WTC11 (cell line): ENCODE measurements around the gene AOAH.
"Not testable (repeated sequence)": the region's sequence is repeated elsewhere in the genome, so short reads cannot be mapped to it uniquely, and the experiment has no call there.

ENCODE experiments used
- ARID4B ChIP-seq: sonication (generic); formaldehyde crosslinking; IDR thresholded peaks from 2 replicates; pipeline ENCODE4 v1.8.0; 2023; ENCODE audit warnings: missing genetic modification reagents, mild to moderate bottlenecking, borderline replicate concordance
- CREB1 ChIP-seq: sonication (generic); formaldehyde crosslinking; IDR thresholded peaks from 2 replicates; pipeline ENCODE4 v1.8.0; 2023; ENCODE audit warnings: mild to moderate bottlenecking, missing genetic modification reagents
- CTCF ChIP-seq: fragments of 200-600 bp; IDR thresholded peaks from 2 replicates; pipeline ENCODE4 v1.8.0; 2022; ENCODE audit warnings: antibody characterized with exemption
- JUN ChIP-seq: sonication (generic); formaldehyde crosslinking; IDR thresholded peaks from 2 replicates; pipeline ENCODE4 v1.8.0; 2023; ENCODE audit warnings: mild to moderate bottlenecking, missing genetic modification reagents
- MYBL2 ChIP-seq: sonication (generic); formaldehyde crosslinking; IDR thresholded peaks from 2 replicates; pipeline ENCODE4 v1.8.1; 2023; ENCODE audit warnings: mild to moderate bottlenecking, moderate library complexity, missing genetic modification reagents
- TP53 ChIP-seq: sonication (generic); formaldehyde crosslinking; IDR thresholded peaks from 2 replicates; pipeline ENCODE4 v1.8.1; 2023; ENCODE audit warnings: mild to moderate bottlenecking, missing genetic modification reagents

DNA sequence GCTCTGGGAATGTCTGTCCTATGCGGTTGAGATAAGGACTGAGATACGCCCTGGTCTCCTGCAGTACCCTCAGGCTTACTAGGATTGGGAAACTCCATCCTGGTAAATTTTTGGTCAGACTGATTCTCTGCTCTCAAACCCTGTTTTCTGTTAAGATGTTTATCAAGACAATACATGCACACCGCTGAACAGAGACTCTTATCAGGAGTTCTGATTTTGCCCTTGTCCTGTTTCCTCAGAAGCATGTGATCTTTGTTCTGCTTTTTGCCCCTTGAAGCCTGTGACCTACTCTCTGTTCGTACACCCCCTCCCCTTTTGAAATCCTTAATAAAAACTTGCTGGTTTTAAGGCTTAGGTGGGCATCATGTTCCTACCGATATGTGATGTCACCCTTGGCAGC, 258.3 kb downstream of the AOAH start:
- TF ChIP-seq CTCF; TP53 (CRISPR knock-in tag); ARID4B (CRISPR knock-in tag); CREB1 (CRISPR knock-in tag); MYBL2; JUN (CRISPR knock-in tag): not testable (repeated sequence)
